ENCODE measurements around the gene SERGEF.

The SERGEF gene

DNA sequence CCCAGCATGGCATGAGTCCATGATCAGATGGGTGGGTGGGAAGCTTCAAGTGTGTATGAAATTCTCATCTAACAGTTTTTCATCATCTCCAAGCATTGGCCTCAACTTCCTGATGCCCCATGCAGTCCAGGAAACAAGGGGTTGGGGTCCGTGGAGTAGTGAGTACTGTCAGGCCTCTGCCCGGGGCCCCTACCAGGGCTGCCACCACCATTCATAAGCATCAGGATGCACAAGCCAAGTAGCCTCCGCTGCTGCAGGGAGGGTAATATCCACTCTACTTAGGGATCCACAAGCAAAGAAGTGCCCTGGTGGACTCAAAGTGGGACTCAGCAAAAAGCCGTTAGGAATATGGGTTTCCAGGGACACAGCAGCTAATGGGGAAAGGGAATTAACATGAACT is 229.0 kb downstream of the SERGEF start:
- no peak for DNase-seq (ENCODE audit: low spot score)

DNA sequence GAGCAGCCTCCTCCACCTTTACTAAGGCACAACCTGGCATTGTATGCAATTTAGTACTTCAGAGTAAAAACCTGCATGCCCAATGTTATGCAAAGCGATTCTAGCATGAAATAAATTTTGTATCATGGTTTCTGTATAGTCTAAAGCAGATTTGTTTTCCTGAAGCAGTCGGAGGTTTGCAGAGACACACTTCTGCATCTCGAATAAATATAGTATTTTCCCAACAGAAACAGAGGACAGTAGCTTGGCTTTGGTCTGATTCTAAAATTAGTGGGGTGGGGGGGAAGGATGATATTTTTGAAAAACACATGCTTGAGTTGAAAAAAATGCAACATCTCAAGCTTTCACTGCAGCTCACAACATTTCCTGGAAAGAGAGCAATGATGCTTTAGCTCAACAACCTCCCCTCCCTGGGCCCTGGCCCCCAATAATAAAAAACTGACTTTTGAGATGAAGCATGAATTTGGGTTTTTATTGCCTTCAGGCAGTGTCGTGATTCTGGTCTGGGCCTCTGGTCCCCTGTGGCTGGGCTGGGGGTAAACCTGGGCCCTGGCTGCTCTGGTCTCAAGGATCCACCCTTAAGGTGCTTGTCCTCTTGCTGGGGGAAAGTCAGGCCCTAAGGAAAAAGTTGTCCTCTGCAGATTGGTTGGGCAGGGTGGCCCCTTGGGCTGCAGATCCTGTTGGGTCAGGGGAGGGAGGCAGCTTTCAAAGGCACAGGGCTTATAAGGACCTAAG is 230.1 kb downstream of the SERGEF start:
- DNase-seq (ENCODE audit: low spot score), result no peak

DNA sequence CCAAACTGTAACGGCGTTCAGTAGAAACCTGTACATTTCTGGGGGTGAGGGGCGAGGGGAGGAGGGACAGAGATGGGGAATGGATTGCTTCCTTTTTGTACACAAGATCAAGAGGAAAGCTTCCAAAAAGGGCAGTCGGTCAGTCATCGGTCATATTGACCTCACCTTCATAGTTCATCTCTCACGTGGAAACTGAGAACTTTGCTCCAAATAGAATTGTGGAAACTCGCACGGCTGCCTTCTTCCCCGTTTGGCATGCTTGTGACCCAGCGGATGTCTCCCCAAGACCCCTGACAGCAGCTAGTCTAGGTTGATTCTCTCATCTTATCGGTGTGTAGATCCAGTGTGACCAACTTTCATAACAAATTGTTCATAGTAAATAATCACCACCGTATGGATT is 230.7 kb downstream of the SERGEF start:
- DNase-seq (ENCODE audit: low spot score), result no peak

DNA sequence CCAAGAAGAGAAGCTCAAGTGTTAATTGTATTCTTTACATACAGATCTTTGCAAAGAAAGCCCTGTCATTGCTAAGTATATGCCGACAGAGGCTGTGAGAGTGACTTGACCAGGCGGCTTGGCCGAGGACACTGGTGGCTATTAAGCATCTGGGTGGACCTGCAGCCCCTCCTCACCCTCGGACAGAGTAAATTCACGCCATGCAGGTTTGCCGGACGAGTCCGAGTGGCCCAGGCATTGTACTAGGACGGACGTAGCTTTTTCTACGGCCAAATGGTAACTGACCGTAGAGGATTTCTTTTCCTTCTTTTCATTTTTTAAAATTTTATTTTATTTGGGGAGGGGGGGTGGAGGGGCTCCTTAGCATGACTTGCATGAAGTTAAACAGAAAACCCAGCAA is 231.2 kb downstream of the SERGEF start:
- DNase-seq (ENCODE audit: low spot score), result no peak

DNA sequence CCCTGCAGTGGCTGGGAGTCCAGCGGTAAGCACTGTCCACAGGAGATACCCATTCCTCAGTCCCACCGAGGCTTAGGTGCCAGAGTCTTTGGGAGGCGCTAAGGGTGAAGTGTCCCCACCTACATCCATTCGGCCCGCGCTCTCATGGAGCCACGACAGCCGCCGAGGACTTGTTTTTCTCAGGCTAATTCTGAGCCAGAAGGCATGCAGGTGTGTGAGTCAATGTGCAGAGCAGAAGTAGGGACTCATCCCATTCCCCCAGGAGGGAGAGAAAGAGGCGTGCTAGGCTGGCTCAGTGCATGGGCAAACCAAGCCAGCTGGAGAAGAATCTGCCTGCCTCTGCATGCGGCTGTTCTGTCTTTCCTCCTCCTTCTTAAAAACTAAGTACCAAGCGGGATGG is 231.6 kb downstream of the SERGEF start:
- DNase-seq (ENCODE audit: low spot score), result no peak

DNA sequence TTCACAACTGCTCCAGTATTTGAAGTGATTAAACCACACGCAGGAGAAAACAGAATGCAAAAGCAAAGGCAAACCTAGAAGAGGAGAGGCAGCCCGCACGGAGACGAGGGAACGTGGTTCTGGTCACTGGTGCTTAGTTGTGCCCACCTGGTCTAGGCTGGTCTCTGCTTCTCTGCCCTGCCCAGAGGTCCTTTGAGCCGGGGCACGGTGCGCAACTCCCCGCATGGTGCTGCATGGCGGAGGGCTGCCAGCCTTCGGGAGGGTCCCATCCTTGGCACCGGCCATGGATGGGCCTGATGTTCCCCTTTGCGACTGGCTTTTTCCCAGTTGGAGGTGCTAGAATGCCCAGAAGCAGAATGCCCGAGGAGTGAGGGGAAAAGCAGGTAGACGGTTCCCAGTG is 232.2 kb downstream of the SERGEF start:
- no peak for DNase-seq (ENCODE audit: low spot score)

DNA sequence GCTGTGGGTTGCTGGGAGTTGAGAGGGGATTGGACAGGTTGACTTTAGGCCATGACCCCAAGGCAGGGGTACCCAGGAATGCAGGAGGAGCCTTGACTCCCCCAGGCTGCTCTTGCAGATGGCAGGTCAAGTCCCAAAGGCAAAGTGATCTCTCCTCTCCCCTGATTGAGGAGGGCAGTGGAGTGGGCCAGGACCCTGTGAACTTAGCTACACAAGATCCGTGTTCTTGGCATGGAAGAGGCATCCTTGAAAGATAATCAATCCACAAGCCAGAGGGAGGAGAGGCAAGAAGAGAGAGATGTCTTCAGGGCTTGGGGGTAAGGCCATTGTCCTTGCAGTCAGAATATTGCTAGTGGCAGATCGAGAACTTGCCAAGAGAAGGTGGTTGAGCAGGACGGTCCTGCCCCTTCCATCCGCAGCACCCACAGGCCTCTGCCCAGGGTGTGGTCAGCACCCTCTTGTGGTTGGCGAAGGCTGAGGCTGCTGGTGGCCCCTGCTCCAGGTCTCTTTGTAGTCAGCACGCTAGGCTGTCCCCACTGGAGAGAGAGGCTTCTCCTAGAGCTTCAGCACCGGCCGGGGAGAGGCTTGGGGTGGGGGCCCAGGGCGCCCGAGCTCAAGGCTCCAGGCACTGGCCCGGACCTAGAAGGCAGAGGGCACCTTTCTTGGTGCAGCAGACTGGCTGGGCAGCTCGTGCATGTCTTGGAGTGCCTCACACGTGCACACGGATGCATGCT is 232.8 kb downstream of the SERGEF start:
- no peak for DNase-seq (ENCODE audit: low spot score)

DNA sequence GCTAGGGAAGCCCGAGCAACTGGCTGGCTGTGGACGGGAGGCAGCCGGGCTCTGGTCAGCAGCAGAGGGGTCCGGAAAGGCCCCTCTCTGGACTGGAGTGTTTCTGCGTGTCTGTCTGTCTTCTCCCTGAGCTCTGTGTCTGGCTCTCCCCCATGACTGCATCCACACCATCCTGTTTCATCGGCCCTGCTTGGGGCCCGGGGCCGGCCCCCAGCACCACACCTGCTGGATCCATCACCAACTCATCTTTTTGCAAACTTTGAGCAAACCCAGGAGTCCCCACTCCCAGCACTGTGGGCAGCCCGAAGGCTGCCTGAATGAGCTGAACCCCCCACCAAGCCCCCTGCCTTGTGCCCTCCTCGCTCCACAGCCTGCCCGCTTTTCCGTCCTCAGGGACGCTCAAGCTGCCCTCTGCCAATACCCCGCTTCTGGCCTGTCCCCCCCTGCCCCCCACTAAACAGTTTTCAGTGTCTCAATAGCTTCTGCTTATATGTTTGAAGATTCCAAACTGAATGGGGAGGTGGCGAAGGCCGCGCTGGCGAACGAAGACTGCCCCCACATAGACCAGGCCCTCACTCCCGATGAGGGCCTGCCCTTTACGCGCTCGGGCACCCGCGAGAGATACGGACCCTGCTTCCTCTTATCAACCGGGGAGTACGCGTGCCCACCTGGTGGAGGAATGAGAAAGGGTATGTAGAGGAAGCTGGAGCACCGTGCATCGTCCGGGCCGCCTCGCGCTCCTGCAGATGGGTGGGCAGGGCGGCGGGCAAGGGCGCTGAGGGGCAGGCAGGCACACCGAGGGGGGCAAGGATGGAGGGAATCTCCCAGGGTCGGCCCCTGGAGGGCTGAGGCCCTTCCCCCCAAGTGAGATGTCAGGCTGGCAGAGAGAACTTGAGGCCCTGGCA is 233.6 kb downstream of the SERGEF start:
- no peak for DNase-seq (ENCODE audit: low spot score)

DNA sequence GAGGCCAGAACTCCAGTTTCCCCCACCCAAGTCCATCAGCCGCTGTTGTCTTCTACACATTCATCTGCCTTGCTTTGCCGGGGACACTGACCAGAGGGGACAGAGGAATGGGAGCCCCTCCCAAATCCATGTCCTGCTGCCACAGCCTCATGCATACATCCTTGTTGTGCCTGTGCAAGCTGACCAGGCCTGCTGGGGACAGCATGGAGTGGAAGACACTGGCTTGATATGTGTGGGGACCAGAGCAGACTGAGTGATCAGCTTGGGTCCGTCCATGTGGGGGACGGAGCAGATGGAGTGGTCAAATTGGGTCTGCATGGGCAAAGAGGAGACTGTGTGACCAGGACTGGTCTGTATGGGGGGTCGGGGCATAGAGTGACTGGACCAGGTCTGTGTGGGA is 234.5 kb downstream of the SERGEF start:
- no peak for DNase-seq (ENCODE audit: low spot score)

DNA sequence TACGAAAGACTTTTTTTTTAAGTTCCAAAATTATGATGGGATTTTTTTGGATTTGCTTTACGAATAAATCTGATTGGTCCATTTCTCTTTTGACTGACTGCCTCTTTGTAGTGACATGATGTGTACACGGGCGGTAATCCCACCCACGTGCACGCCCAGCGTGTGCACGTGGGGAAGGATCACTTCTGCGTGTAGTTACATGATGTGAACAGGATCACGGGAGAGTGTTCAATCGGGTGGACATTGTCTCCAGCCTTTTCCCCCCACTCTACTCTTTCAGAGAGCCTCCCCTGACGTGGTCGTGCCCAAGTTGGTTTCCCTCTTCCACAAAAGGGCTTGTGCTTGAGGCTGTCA is 235.1 kb downstream of the SERGEF start:
- DNase-seq (ENCODE audit: low spot score), result no peak

DNA sequence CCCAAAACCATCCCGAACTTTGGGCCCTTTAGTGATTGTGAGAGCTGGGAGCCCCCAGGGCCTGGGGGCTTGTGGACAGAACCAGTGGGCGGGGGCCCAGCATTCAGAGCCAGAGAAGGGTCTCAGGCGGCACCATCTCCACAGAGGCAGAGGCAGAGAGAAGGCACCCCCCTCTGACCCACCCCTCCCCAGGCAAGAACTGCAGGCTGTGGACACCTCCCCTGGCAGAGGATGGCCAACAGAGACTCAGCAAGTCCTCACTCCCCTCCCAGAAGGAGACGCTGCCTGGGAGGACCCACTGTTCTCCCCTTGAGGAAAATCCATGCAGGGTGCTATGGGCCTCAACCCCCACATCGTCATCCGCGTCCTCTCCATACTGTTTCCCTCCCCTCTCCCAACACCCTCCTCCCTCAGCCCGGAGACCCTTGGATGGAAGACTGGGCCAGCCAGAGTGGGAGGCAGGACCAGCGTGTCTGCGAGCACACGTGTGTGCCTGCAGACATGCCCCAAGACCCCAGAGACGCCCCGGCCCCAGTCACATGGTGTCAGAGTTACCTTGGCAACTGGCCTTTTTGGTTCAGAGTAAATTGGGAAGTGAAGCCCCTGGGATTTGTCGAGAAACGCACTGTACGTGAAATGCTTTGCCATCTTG is 235.6 kb downstream of the SERGEF start:
- DNase-seq (ENCODE audit: low spot score), result no peak

DNA sequence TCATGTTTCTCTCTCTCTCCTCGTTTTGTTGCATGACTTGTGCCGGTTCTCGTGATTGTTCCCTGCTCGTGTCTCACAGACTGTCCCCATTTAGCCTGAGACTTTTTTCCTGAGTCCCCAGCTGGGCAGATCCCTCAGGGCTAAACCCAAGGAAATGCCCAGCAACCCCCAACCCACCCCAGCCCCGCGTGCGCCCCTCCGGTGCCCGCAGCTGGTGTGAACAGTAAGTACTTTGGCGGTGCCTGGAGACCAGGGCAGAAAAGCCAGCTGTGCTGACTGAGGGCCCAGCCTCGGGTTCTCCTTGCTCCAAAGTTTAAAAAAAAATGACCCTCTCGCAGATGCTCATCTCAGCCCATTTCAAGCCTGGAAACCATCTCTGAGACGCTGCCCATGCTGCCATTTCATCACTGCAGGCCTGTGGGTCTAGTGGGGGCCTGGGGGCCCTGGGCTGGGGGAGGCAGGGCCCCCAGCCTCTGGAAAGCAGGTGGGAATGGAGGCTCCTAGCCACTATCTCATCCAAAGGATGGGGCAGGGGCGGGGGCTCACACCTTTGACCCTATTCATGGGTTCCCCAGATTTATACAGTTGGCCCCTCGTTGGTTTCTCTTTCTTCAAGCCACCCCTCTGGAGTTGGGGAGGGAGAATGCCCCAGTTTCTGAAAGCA is 236.5 kb downstream of the SERGEF start:
- DNase-seq (ENCODE audit: low spot score), result no peak

DNA sequence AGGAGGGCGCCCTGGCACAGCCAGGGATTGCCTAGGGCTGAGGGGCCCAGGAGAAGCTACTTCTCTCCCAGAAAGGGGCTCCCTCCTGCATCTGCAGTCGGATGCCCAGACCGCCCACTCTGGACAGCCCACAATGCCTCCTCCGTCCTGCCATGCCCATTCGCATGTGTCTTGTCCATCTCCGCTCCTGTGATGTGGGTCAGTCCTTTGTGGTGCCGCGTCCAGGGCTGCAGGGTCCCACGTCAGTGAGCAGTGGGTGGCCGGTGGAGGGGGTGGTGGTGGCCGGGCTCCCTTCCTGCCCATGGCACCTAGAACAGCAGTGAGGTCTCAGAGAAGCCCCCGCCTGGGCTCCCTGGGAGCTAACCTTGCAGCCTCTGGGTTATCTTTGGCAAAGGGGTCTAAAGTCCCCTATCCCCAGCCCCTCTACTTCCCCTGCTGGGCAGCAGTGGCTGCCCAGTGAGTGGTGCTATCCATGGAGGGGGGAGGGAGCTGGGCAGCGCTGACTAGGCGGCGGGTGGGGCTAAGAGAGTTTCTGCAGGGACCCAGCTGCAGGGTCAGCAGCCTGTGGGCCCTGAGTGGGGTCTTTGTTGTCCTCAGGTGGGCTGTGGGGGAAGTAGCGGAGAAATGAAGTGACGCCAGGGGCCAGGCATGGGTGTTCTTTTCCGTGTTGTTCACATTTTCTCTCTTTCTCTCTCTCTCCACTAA is 237.2 kb downstream of the SERGEF start:
- no peak for DNase-seq (ENCODE audit: low spot score)

DNA sequence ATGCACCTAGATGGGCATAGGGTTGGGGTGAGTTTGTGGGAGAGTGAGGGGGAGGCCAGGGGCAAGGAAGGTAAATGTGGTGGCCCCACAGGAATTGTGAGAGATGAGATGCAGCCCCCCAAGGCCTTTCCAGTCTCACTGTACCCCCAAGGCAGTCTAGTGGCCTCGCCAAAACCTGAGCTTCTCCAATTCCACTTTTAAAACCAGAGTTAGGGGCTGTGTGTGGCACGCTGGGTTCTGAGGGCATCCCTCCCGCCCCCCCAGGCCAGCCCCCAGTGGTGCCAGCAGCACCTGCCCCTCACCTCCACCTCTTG is 237.9 kb downstream of the SERGEF start:
- no peak for DNase-seq (ENCODE audit: low spot score)

DNA sequence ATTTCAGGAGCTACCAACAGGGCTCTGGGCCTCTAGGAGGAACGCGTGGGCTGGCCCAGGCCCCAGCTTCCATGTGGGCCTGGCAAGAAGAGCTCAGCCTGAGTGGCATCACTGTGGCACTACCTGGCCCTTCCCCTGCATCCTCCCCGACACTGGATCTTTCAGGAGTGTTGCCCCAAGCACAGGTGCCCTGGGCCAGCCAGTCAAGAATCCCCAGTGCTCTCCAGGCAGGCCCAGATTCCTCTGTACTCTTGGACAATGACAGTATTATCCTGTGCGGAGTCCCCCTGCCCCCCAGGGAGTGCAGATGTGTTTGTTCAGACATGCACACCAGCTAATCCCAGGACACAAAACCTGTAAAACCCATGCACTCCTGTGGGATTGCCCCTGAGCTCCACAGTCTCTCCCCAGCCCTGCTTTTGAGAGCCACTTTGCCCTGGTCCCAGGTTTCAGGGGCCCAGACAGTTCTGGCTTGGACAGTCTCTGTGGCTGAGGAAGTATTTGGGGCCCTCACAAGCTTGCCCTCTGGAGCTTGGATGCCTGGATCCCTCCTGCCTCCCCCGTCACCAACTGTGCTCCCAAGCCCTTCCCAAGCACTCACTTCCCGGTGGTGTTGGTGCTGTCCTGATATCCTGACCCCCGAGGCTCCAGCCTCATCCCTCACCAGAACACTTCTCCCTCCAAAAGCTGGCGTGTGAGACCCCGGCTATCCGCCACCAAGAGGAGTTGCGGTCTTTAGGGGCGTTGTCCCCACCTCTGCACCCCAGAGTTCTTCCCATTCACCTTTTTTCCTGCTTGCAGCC is 238.4 kb downstream of the SERGEF start:
- no peak for DNase-seq (ENCODE audit: low spot score)

DNA sequence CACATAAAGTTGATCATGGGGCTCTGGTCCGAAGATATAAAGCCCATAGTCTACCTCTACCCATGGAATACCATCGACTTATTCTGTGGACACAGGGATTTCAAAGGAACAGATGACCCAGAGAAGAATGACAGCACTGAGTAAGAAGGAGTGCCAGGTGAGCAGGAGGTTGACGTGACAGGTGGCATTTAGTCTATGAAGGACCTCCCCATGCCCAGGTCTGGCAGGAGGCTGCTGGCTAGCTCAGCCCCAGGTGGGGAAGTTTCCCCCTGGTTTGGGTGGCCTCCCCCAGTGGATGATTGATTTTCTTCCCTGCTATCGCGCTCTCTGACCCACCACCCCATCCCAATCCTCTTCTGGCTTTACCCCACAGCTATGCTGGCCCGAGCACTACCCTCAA is 239.2 kb downstream of the SERGEF start:
- DNase-seq (ENCODE audit: low spot score), result no peak

DNA sequence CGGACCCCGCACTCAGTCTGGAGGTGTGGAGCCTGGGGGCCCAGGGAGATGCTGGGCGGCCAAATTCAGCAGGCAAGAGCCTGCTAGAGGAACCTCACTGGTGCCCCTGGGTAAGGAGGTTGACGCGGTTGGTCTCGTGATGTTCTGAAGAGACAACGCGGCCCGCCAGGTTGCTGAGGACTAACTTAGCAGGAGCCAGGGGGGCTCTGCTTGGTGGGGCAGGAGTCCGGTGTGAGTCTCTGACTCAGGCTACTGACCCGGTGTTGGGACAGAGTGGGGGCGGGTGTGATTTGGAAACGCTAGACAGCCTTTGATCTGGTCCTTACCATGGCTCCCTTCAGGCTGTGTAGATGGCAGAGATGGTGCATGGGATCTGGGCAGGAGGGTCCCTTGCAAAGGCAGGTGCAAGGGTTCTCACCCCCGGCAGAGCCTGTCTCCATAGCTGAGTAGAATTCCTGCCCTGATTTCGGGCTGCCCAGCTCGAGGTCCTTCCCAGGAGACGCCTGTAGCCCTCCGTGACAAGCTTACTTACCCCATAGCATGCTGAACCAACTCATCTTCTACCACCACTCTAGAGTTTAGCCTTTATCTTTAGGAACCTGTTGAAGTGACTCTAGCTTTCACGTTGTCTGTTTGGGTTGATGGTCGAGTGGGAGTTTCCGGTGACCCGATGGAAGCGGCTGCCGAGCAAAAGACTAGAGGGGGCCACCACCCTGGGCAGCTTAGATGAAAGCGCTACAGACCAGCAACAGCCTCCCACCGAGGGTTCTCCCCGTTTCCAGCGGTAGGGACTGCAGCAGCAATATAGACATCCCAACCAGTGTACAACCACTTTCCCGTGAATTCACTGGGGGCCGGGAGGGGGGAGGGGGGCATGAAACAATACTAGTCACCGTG is 239.9 kb downstream of the SERGEF start:
- DNase-seq (ENCODE audit: low spot score), result no peak

DNA sequence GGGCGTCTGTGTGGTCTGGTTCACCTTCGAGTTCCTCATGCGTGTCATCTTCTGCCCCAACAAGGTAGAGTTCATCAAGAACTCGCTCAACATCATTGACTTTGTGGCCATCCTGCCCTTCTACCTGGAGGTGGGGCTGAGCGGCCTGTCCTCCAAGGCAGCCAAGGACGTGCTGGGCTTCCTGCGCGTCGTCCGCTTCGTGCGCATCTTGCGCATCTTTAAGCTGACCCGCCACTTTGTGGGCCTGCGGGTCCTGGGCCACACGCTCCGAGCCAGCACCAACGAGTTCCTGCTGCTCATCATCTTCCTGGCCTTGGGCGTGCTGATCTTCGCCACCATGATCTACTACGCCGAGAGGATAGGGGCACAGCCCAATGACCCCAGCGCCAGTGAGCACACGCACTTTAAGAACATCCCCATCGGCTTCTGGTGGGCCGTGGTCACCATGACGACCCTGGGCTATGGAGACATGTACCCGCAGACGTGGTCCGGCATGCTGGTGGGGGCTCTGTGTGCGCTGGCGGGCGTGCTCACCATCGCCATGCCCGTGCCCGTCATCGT is 240.9 kb downstream of the SERGEF start:
- DNase-seq (ENCODE audit: low spot score), result no peak

DNA sequence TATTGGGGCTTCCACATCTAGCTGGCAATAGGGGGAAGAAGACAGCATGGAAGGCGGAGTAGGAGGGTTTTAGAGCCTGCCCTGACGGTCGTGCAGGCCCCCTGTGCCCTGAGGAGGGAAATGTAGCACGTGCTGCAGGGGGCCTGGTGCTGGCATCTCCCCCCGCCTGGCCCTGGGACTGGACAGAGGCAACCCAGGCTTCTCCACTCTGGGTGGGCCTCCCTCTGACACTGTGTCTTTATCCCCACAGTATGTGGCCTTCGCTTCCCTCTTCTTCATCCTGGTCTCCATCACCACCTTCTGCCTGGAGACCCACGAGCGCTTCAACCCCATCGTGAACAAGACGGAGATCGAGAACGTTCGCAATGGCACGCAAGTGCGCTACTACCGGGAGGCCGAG is 241.4 kb downstream of the SERGEF start:
- no peak for DNase-seq (ENCODE audit: low spot score)
